GM19468 (cell line): ENCODE results near the gene RAP1B.

Experiments used
- ATAC-seq: cut with Tn5 transposase; IDR thresholded peaks from one replicate; pipeline ENCODE4 v1.9.1; 2021; ENCODE audit warnings: mild to moderate bottlenecking, moderate library complexity, moderate number of reproducible peaks; ENCODE audit not compliant: unreplicated experiment; ENCODE audit errors: extremely low read depth

Gene RAP1B

DNA sequence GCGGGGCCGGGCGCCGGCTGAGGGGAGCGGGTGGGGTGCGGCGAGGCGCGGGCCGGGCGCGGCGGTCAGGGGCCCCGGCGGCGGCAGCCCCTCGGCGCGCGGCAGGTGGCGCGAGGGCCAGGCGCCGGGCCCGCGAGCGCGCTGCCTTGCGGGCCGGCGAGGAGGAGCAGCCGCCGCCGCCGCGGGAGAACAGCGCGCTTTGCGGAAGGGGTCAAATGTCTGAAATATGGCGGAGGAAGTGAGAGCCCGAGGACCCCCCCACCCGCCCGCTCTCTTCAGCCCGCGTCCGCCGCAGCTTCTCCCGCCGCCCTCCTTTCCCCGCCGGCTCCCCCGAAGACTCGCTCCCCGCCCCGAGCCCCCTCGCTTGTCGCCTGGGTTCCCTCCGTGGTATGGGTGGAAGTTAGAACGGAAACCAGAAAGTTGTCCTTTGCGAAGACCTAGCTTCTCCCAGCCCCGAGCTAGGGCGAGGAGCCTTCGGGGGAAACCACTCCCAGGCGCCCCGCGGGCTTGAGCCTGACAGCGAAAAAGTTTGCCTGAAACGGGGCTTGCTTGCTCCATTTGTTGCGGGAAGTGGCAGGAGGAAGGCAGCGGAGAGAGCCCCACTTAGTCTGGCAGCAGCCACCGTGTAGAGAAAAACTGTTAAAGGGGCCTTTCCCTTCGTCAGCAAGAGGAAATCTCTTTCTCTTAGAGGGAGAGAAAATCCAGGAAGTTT is 551 bp downstream of the RAP1B start:
- ATAC-seq = peak; percentile 11

DNA sequence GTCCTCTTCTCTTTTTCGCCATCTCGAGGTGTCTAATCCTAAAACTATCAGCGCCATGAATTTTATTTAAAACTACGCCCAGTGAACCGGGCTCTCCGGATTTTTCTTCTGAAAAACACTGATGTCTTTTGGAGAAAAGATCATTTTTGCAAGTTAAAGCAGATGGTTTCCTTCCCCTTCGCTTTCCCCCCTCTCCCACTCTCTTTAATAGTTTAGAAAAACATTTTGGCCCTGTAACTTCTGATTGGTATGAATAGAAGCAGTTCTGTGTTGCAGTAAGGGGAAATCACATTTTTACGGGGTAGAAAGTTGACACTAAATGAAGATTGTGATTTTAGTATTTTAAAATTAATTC is 1.1 kb downstream of the RAP1B start:
- no peak for ATAC-seq

DNA sequence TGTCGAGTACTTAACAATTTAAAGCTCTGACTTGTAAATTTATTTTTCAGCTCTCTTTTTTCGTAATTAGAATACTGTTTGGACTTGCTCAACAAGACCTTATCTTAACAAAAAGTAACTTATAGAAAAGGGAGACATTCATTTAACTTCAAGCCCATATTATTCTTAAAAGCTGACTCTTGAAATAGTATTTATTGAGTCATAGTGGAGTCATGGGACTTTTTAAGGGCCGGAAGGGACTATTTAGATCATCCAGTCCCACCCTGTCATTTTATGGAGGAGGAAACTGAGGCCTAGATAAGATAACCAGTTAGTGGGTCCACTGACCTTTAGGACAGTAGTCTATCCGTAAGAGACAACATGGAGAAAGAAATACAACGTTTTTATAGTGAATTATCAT is 1.5 kb downstream of the RAP1B start:
- no peak for ATAC-seq

DNA sequence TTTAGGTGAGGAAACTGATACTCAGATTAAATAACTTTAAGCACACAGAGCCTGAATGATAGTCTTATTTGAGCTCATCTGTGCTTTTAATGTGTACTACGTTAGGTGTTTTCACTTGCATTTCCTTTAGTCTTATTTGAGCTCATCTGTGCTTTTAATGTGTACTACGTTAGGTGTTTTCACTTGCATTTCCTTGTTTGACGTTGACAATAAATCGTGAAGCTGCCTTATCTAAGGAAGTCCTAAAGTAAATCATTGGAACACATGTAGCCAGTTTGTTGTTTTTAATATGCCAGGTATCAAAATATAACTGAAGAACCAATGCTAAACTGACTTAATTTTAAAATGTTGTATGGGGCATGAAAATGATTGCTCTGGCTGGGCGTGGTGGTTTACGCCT is 2.0 kb downstream of the RAP1B start:
- ATAC-seq = no peak

DNA sequence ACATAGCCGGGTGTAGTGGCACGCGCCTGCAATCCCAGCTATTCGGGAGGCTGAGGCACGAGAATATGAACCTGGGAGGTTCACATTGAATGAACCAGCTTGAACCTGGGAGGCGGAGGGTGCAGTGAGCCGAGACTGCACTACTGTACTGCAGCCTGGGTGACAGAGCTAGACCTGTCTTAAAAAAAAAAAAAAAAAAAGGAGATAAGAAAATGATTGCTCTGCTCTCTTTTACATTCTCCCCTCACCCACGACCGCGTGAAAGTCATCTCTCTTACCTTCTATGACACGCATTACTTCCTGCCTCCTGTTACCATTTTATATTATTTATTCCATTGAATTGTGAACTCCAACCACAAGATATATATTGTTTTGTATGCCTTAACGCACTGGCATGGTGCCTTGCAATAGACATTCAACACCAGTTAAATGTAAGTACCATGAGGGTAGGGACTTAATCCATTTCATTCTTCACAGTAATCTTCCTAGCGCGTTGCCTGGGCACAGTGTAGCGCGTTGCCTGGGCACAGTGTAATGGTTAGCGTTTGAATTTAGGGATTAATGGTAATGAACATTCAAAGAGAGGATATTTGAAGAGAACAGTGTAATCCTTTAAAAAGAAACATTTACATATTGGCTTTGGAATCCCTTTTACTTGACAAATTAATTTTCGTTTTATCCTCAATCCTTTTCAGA is 2.7 kb downstream of the RAP1B start:
- no peak for ATAC-seq

DNA sequence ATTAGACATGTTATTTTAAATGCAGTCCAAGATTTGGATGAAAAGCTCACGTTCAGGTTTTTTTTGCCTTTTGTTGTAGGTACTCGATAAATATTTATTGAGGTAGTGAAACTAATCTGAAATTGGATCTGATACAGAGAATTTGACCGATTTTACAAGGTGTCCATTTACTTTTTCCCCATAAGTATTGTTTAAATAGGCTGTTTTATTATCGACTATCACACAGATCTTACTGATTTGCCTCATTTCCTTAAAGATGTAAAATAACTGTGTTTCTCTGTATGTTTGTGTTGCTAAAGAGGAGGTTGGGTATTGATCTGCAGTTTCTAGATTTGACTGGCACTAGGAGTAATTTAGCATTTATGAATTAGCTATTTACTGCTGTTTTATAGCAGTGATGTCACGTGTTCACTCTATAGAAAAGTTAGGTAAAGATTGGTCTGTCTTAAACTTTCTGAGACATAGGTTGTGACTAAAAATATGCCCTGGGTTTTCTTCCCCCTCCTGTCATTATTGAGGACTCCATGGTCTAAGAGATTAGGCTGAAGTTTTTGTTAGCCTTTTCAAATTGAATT is 3.5 kb downstream of the RAP1B start:
- ATAC-seq = no peak

DNA sequence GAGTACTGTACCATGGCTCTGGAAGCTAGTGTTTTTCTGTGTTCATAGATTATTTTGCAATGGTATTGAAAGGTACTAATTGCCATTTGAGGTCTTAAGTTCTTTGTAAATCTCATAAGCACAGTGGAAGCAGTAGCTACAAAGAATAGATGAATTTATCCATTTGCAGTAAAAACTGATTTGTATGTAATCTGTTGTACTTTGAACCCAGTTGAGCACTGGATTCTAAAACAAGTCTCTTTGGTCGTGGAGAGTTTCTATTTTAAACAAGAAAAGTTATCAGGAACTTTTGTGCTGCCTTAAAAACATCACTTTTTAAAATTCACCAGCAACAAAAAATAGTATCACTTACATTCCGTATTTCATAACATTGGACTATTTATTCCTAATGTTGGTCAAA is 4.1 kb downstream of the RAP1B start:
- no peak for ATAC-seq

DNA sequence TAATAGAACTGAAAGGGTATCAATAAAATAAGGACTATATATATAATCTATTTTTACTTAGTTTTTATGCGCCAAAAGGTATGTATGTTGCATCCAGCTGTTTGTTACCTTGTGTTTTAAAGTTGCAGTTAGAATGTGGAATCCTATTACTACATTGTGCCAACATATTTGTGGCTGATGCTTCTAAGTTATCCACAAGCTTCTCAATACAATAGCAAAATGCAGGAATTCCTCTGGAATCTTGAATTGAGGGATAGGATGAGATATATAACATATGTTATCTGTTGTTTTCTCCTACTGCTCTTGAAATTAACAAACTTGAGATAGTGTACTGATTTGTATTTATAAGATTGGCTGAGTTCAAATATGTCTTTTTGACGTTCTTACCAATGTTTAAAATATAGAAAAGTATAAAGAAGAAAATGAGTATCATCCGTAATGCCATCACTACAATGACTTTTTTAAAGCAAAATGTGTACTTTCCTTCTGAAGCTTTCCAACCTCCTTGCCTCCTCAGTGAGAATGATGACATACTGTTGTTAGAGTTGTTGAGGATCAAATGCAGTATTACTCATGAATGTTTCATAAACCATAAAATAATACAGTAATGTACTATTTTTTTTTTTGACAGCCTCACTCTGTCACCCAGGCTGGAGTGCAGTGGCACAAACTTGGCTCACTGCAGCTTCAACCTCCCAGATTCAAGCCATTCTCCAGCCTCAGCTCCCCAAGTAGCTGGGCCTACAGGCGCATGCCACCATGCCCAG is 6.6 kb downstream of the RAP1B start:
- ATAC-seq = no peak

DNA sequence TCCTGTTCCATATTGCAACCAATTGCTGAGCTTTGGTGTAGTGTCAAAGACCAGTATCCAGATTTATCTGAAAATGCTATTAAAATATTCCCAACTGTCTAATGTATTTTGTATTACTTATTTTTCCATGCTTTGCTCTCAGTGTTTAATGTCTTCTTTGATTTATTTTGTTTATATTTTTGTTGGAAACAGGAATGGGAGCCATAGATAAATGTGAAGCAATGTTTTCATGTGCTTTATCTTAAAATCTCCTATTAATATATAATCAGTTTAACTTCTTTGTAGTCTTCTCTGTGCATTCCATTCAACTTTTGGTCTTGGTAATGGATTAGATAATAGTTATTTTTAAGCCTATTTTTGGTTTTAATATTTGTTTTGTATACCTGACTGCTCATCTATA is 8.8 kb downstream of the RAP1B start:
- ATAC-seq = no peak

DNA sequence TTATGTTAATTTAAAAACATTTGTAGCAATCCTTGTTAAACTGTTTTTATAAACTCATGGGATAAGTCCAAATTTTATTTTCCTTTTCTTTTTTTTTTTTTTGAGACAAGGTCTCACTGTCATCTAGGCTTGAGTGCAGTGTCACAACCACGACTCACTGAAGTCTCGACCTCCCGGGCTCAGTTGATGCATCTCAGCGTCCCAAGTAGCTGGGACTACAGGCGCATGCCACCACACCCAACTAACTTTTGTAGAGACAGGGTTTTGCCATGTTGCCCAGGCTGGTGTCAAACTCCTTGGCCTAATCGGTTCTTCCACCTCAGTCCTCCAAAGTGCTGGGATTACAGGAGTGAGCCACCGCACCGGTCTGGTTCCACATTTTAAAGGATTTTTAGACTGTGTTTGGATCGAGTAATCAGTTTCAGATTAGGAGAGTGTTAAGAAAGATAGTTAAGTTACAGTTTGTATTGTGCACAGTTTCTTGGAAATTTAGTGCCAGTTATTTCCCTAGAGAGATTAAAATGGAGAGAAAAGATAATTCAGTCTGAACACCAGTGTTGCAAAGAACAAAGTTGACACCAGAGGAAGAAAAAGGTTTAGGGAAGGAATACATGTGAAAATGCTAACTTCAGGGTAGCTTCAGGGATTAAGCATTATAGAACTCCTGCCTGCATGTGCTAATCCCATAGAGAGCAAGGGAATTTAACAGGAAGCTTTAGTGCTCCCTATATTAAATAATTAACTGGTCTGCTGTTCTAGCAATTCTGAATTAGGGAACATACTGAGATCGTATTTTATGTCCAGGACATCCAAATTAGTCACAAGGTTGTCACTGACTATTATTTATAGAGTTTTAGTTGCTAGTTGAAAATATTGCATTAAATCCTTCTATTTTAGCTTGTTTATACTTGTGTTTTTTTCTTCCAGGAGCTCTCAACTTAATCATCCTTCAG is 10.1 kb downstream of the RAP1B start:
- no peak for ATAC-seq

DNA sequence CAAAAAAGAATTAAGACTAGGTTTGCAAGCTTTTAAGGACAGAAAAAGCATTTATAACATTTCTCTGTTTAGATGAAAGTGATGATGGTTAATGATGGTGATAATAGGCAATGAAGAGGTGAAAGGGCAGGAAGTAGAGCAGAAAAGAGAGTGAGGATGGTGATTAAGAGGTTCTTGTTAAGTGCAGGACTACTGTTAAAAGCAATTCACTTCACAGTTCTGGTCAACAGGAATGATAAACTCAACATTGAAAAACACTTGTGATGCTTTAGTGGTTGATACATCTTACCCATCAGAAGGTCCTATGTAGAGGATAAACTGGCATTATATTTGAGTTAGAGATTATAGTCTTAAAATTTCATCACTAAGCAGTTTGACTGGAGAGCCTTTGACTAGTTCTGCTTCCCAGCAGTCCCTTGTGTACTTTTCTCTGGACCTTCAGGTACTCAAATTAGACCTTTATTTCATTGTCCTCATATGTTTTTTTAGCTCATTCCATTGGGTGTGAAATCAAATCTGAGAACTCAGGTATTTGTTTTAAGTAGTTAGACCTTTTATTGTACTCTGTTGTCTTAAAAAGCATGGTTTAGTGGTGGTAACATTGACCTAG is 10.9 kb downstream of the RAP1B start:
- ATAC-seq = no peak

DNA sequence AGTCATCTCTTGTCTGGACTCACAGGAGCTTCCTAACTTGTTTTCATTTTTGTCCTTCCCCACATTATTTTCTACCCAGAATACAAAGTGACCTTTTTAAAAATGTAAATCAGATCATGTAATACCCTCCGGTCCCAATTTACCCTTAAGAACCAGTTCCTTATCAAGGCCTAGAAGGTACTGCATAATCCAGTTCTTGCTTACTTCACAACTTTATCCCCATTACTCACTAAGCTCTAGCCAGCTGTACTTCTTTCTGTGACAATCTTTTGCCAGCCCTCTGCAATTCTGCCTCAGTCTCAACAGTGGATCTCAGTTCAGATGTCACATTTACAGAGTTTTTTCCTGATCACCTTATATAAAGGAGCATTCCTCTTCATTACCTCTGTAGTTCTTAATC is 11.6 kb downstream of the RAP1B start:
- ATAC-seq = no peak

DNA sequence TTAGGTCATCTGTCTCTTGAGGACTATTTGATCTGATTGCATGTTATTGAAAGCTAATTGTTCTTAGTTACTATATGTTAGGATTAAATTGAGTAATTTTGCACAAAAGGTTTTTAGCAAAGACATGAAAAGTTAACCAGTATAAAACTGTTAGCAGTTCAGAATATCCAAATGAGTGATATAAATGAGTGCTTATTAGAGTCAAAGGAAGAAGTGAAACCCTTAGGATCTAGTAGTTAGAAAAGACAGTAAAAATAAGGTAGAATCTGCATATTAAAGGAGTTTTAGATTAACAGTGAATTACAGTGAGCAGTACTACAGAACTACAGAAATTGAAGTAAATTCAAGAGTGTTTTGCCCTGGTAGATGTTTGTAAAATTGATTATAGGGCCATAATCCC is 12.4 kb downstream of the RAP1B start:
- ATAC-seq = no peak

DNA sequence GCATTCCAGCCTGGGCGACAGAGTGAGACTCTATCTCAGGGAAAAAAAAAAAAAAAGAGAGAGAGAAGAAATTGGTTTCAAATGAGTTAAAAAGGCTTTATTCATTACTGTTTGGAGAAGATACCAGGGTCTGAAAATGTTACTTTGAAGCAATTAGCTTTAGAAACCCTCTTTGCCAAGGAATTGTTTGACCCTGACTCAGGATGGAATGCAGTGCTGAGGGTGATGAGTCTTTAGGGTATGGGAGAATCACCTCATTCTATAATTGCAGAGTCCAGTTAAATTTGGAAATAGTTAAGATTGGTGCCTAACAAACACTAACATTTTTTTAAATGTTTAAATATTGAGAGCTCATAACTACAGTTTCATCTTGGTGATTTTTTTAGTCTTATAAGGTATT is 13.3 kb downstream of the RAP1B start:
- ATAC-seq = no peak

DNA sequence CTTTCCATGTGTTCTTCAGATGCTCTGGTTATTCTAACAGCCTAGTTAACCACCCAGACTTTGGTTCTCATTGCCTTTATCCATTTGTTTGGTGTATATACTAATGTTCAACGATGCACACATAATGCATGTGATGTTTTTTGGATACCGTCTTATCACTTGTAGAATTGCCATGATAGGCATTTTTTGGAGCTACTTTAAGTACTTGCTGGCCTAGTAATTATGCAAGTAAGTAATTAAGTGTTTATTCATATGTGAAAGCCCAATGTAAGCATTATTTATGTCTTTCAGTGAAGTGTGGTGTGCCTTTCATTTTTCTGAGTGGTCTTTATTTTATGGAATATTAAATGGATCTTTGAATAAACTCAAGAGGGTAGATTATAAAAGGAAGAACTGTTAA is 14.2 kb downstream of the RAP1B start:
- ATAC-seq = no peak

DNA sequence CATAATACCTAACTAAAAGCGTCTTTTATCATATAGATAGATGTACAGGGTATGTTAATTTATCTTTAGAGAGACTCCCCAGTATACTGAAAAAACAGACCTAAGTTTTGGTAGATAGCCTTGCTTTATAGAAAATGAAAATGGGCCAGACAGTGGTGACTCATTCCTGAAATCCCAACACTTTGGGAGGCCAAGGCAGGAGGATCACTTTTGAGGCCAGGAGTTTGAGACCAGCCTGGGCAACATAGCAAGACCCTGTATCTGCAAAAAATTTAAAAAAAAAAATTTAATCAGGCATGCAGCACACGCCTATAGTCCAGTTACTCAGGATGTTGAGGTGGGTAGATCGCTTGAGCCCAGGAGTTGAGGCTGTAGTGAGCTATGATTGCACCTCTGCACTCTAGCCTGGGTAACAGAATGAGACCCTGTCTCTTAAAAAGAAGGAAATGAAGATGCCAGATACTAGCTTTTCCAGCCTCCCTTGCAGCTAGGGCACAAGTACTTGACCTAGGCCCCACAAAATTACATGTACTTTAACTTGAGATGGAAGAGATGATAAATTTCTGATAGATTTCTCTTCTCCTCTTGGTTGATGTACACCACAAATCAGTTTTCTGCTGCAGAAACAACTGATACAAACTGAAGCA is 17.1 kb downstream of the RAP1B start:
- no peak for ATAC-seq

DNA sequence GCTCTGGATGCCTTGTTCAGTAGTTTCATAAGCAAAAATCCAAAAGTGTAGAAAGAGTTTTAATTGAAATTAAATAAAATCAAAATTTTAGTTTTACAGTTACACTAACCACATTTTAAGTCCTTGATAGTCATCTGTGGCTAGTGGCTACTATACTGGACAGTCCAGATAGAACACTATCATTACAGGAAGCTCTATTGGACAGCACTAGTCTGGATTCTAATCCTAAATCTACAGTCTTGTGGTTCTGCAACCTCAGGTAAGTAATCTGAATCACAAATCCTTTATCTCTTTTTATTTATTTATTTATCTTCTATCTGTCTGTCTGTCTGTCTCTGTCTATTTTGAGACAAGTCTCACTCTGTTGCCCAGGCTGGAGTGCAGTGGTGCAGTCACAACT is 18.0 kb downstream of the RAP1B start:
- ATAC-seq = no peak

DNA sequence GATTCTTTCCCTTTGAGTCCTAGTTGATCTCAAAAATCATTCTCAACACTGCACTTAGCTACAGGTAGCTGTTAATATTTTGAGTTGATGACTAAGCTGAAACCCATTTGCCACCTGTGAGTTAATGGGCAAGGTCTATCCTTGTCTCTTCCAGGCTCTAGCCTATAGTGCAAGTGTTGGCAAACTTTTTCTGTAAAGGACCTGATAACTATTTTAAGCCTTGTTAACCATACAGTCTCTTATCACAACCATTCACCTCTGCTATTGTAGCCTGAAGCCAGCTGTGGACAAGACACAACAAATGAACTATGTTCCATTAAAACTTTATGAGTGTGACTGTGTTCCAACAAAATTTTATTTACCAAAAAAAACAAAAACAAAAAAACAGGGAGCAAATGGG is 19.4 kb downstream of the RAP1B start:
- ATAC-seq = no peak

DNA sequence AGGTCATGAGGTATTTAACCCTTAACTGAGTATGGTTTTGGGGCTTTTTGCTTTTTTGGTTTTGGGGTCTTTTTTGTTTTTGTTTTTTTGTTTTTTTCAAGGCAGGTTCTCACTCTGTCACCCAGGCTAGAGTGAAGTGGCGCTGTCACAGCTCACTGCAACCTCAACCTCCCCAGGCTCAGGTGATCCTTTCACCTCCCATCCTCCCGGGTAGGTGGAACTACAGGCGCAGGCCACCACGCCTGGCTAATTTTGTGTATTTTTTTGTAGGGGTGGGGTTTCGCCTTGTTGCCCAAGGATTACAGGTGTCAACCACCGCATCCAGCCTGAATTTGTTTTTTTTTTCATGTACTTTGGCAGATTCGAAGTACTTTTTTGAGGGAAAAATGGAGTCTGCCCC is 19.9 kb downstream of the RAP1B start:
- no peak for ATAC-seq
